GM10847 (cell line): ENCODE data around the gene MDFI.

ENCODE experiments used
- POLR2A ChIP-seq: IDR thresholded peaks from 2 replicates; pipeline ENCODE4 v1.6.1; 2011; ENCODE audit not compliant: insufficient read length; ENCODE audit errors: extremely low read depth

The MDFI gene

DNA sequence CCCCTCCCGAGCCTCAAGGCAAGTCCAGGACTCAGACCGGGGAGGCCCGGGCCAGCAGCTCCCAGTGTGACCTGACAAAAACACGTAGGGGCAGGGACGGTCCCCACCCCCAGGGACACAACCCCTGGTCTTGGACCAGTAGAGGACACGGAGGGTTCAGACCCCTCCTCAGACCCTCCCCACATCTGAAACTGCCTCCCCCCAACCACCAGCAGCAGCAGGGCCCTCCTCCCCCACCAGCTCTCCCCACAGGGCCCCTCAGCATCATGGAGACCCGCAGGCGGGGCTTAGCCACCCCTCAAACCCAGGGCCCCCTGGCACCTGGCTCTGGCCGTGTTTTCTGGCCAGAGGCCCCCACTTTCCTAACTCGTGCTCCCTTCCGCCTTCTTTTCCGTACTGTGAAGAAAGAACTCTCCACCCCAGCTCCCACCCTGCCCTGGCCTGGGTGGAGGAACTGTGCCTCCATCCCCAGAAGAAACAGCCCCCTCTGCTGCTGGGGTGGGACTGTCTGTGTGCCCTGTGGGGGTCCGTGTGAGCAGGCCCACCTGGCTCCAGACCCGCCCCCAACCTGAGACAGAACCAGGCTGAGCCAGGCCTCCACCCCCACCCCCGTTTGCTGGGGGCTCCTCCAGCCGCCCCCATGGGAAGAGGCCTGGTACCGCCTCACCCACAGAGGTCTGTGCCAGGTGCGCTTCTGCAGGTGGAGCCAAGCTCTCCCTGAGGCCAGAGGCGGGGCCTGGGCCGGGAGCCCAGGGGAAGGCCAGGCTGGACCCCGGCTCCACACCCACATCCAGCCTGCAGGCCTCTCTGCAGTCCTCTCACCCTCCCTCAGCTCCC is 39.0 kb upstream of the MDFI start:
- TF ChIP-seq POLR2A: no peak

DNA sequence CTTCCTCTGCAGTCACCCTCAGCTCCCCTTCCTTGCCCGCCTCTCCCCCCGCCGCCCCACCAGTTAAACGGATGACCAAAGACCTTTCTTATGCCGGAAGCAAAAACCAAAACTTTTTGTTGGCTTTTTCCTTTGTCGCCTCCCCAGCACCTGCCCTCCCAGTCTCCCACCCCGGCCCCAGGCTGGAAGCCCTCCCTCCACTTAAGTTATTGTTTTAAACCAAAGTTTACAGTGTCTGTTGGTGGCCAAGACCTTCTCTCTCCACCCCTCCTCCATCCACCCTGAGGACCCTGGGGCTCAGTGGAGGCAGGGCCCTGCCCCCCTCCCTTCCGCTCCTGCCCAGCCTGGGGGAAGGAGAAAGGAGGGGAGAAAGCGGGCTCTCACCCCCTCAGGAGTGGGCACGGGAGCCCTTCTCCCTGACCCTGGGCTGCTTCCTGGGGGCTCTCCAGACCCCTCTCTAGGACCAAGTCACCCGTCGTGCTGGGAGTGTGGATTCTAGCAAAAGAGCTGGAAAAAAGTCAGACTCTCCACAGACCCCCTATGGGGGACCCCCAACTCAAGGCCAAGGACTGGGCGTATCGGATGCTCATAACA is 38.3 kb upstream of the MDFI start:
- no peak for TF ChIP-seq POLR2A

DNA sequence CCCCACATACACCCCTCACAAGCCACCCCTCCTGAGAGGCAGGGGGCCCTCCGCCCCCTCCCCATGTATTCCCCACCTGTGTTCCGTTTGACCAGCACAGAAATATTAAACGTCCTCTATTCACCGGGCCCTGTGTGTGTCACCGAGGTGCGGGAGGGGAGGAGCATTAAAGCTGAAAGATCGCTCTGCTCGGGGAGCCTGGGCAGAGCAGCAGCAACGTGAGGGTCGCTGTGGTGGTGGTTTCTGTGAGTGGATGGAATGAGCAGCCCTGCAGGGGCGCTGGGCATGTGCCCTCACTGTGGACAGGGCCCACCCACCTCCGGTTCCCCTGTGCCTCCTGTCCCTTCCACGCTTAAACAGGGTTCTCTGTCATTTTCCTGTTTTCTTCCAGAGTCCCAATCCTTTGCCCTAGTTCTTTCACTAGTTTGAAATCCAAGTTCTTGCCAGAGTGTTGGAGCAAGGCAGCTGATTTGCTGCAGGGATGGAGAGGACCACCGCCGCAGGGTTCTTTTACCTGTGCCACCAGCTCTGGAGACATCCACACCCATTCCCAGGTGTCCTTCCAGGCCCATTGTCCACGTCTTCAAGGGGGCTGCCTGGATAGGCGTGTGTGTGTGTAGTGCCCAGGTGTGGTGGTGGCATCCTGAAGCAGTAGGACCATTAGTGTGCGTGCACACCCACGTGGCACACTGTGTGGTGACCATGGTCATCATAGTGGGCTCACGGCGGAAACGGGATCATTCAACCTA is 37.6 kb upstream of the MDFI start:
- TF ChIP-seq POLR2A: no peak

DNA sequence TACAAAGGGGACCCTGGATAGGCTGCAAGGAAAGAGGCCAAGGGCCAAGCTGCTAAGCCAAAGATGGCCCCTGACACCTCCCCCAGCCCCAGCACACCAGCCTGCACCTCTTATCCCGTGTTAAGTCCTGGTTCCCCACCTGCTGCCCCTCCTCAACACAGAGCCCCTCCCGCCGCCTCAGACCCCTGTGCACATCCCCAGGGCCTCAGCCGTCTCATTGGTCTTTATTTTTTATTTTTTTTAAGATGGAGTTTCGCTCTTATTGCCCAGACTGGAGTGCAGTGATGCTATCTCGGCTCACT is 37.1 kb upstream of the MDFI start:
- no peak for TF ChIP-seq POLR2A

DNA sequence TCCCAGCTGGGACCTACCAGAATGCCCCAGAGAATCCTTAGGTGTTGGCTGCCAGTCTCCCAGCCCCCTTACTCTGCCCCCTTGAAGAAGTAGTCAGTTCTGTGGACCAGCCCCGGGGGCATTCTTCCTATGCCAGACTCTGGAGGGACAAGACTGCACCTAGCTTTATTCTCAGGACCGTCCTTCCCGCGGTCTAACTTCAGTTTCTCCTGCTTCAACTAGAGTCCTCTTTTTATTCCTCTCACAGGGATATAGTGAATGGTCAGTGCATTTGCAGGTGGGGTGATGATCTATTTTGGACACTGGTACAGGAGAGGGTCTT is 35.9 kb upstream of the MDFI start:
- TF ChIP-seq POLR2A: no peak

DNA sequence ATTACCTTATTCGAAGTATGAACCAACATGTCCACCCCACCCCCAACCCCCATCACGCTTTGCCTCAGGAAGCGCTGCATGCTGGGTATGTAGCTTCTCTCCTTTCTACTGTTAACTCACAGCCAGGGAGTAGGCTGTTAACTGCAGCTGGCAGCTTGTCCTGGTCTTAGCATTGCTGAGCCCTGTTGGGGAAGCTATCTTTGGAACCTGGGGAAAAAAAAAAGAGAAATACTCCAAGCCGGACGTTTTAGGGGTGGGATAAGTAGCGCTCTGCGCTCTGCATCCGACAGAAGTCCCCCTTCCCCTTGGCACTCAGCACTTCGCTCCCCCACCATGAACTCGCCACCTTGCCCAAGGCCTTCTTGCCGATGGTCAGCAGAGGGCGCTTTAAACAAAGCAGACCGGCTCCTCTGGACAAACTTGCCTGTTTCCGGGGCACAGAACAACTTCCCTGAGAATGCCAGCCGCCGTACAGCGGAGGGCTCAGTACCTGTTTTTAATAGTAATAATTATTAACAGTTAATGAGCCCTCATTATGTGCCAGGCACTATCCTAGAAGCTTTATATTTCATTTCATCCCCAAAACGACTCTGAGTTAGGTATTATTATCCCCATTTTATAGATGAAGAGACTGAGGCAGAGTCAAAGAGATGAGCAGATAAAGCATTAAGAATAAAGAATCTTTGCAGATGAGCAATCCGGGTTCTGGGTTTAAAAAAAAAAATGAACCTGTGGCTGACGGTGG is 35.2 kb upstream of the MDFI start:
- TF ChIP-seq POLR2A: no peak

DNA sequence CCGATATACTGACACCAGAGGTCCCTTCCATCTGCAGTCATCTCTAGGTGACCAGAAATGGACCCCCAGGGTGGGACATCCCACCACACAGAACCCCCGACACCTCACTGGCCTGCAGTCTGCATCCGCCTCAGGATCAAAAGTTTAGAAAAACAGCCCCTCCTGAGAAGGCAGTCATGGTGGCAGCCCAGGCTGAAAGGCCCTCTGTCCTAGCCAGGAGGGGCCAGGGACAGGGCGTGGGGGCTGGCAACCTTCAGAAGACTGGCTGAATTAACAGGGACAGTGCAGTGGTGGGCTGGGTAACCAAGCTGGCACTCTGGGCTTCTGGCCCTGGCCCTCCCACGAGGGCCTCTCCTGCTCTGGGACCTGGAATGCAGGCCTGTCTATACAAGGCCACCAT is 34.3 kb upstream of the MDFI start:
- no peak for TF ChIP-seq POLR2A

DNA sequence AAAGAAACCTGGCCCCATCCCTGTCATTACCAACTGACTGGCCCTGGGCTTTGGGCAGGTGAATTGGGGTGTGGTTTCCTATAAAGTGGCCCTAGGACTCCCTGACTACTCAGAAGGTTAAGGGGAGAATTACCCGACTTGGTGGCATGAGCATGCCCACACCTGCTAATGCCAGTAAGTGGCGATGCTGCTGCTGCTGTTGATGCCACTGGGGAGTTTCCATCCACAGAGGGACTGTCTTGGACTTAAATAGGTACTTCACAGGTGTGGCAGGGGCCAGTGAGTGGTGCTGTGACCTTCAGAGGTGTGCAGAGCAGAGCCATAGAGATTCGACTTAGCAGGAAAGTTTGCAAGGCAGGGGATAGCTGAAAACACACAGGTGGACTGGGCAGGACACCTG is 32.6 kb upstream of the MDFI start:
- no peak for TF ChIP-seq POLR2A

DNA sequence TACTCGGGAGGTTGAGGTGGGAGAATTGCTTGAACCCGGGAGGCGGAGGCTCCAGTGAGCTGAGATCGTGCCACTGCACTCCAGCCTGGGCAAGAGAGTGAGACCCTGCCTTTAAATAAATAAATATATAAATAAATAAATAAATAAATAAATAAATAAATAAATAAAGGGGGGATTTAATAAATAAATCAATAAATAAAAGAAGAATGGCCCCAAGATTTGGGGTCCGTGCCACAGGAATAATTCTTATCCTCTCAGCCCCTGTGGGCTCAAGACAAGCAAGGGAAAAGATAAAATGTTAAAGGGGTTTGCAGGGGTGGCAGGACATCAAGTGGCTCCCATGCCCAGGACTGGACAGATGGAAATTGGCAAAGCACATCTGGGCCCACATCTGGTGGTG is 31.2 kb upstream of the MDFI start:
- TF ChIP-seq POLR2A: no peak

DNA sequence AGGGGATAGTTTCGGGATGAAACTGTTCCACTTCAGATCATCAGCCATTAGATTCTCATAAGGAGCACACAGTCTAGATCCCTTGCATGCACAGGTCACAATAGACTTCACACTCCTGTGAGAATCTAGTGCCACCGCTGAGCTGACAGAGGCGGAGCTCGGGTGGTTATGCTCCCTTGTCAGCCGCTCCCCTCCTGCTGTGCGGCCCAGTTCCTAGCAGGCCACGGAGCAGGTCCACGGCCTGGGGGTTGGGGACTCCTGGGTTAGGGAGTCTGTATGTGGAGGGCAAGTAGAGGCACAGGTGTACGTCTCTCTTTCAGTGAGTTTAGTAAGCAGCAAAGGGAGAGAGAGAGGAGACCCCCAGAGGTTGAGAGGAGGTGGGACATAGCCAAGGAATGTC is 30.5 kb upstream of the MDFI start:
- TF ChIP-seq POLR2A: no peak

DNA sequence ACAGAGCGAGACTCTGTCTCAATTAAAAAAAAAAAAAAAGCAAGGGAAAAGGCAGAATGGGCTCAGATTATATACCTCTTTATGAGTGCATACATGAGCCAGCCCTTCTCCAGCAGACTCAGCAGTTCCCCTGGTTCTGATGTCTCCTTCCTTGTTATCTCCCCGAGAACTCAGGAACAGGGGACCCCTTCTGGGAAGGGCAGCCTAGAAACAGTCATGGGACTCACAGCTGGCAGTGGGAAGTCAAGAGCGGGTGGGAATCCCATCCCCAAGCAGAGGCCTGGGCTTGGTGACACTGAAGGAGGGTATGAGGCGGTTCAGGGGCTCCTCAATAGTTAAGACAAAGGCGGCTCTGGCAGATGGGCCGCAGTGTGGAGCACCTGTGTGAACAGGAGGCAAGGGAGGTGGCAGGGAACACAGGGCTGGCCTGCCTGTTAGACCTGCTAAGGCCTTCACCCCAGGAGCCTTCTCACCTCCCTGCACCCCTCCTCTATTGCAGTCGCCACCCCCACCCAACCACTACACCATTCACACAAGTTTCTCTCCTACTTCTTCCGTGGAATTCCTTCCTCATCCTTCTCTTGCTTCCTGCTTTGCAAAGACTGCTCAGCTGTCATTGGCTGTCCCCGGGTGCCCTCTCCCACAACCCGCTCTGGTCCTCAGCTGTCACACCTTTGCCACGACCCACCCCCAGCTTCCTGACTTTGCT is 29.7 kb upstream of the MDFI start:
- no peak for TF ChIP-seq POLR2A

DNA sequence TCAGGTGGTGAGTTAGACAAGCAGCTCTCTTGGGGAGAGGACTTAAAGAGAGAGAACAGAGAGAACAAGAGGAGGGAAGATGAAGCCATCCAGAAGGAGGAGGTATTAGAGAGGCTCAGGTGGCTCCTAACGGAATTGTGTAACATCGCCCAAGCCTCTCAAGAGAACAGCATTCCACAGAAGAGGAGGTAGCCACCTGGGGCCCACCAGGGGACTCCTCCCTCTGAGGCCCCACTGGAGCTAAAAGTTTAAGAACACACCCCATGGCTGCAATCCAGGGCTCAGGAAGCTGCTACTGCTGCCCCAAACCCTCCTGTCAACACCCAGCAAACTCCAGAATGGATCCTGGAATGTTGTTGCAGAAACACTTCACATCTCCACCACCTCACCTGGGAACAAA is 23.6 kb upstream of the MDFI start:
- no peak for TF ChIP-seq POLR2A

DNA sequence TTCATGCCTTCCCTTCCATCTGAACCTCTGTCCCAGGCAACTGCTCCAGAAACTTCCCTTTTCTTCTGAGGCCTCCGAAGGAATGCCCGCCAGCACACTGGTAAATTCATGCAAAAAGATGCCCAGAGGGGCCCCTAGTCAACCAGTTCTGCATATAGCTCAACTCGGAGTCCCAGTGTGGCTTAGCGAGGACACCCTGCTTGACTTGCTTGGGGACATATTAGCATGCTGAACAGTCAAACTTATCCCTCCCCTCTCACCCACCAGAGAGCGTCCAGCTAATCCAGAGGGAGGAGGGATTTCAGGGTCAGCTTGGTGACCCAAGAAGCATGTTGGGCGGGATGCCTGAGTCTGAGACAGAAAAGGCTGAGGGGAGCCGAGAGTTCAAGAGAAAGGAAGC is 23.0 kb upstream of the MDFI start:
- no peak for TF ChIP-seq POLR2A

DNA sequence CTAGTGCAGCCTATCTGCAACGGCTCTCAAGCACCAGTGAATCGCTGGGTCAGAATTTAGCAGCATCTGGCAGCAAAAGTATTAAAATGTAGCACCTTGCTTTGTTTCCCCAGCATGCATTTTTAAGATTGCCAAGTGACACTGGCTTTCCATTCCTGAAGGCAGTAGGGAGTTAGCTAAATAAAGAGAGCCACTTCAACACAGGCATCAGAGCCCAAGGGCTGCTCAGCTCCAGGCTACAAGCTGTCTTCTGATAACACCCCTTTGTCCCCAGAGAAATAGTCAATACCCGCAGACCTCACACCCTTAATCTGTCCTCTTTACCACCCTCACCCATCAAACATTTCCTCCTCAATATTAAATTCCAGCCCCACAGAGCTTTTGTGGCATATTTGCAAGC is 19.7 kb upstream of the MDFI start:
- TF ChIP-seq POLR2A: no peak

DNA sequence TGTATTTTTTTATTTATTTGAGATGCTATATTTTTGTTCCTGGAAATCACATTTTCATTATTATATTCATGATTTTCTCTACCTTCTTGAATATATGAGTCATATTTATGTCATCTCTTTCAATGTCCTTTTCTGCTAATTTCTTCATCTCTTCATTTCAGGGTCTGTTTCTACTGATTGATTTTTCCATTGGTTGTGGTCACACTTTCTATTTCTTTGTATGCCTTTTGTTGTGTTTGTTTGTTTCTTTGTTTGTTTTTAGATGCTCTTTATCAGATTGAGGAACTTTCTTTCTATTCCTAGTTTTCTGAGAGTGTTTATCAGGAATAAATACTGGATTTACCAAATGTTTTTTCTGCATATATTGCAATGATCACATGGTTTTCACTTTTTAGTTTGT is 16.9 kb upstream of the MDFI start:
- no peak for TF ChIP-seq POLR2A
